Activated CD8-positive, alpha-beta memory T cell treated with anti-CD3 and anti-CD28 coated beads, Interleukin-2, amount 50 U/mL, for 24 hours (primary cell): ENCODE data around the gene C1orf122.

Source experiments
- DNase-seq: peaks from one replicate; pipeline ENCODE4 v3.0.0-alpha.2; 2020; ENCODE audit errors: extremely low read depth

The C1orf122 gene

GRCh38 chr1:37797750-37798345 lies 9.7 kb upstream of the C1orf122 start:
- no peak for DNase-seq

GRCh38 chr1:37802439-37802838 lies 5.2 kb upstream of the C1orf122 start:
- no peak for DNase-seq

GRCh38 chr1:37807220-37807554 lies 403 bp upstream of the C1orf122 start:
- no peak for DNase-seq

GRCh38 chr1:37808369-37809319 lies 1.1 kb downstream of the C1orf122 start:
- DNase-seq: no peak

GRCh38 chr1:37809942-37810341 lies 2.4 kb downstream of the C1orf122 start:
- no peak for DNase-seq

GRCh38 chr1:37811027-37811655 lies 3.6 kb downstream of the C1orf122 start:
- peak; percentile 35 for DNase-seq

GRCh38 chr1:37813529-37814145 lies 6.0 kb downstream of the C1orf122 start:
- no peak for DNase-seq

GRCh38 chr1:37814252-37814651 lies 6.7 kb downstream of the C1orf122 start:
- no peak for DNase-seq

- DNase-seq: no peak
Observed at GRCh38 chr1:37817481-37817880, 9.9 kb downstream of the C1orf122 start.

- no peak for DNase-seq
Observed at GRCh38 chr1:37821481-37821880, 13.9 kb downstream of the C1orf122 start.

GRCh38 chr1:37822906-37823815 lies 15.6 kb downstream of the C1orf122 start:
- no peak for DNase-seq

- DNase-seq: no peak
Observed at GRCh38 chr1:37824001-37824400, 16.4 kb downstream of the C1orf122 start.

GRCh38 chr1:37825506-37825905 lies 17.9 kb downstream of the C1orf122 start:
- no peak for DNase-seq

GRCh38 chr1:37828410-37829074 lies 21.0 kb downstream of the C1orf122 start:
- no peak for DNase-seq

GRCh38 chr1:37831109-37831508 lies 23.5 kb downstream of the C1orf122 start:
- no peak for DNase-seq

- no peak for DNase-seq
Observed at GRCh38 chr1:37831809-37832208, 24.2 kb downstream of the C1orf122 start.

GRCh38 chr1:37836788-37837187 lies 29.2 kb downstream of the C1orf122 start:
- DNase-seq: no peak

GRCh38 chr1:37839676-37840075 lies 32.1 kb downstream of the C1orf122 start:
- no peak for DNase-seq

GRCh38 chr1:37840711-37841110 lies 33.1 kb downstream of the C1orf122 start:
- no peak for DNase-seq

- no peak for DNase-seq
Observed at GRCh38 chr1:37841652-37842051, 34.1 kb downstream of the C1orf122 start.

GRCh38 chr1:37844536-37844935 lies 36.9 kb downstream of the C1orf122 start:
- DNase-seq: no peak
